Mucosa of stomach (tissue), 1 donor: ENCODE measurements around the gene NOL4L.

Source experiments
- H3K27me3 ChIP-seq: one replicate; pipeline ENCODE4 v1.7.0; 2013; ENCODE audit warnings: mild to moderate bottlenecking, low read length; ENCODE audit not compliant: control insufficient read depth, insufficient read depth
- H3K36me3 ChIP-seq: one replicate; pipeline ENCODE4 v1.7.0; 2013; ENCODE audit warnings: low read length; ENCODE audit not compliant: control insufficient read depth, insufficient read depth
- H3K4me1 ChIP-seq: one replicate; pipeline ENCODE4 v1.7.0; 2013; ENCODE audit warnings: mild to moderate bottlenecking, low read length; ENCODE audit not compliant: control insufficient read depth, insufficient read depth
- H3K4me3 ChIP-seq: one replicate; pipeline ENCODE4 v1.7.0; 2013; ENCODE audit warnings: low read length
- H3K9ac ChIP-seq: one replicate; pipeline ENCODE4 v1.7.0; 2013; ENCODE audit warnings: mild to moderate bottlenecking, low read length, moderate library complexity
- H3K9me3 ChIP-seq: one replicate; pipeline ENCODE4 v1.7.0; 2013; ENCODE audit warnings: mild to moderate bottlenecking, low read length, moderate library complexity; ENCODE audit not compliant: control insufficient read depth
- donor health status: Pancreatic carcinoma.

Gene NOL4L

DNA sequence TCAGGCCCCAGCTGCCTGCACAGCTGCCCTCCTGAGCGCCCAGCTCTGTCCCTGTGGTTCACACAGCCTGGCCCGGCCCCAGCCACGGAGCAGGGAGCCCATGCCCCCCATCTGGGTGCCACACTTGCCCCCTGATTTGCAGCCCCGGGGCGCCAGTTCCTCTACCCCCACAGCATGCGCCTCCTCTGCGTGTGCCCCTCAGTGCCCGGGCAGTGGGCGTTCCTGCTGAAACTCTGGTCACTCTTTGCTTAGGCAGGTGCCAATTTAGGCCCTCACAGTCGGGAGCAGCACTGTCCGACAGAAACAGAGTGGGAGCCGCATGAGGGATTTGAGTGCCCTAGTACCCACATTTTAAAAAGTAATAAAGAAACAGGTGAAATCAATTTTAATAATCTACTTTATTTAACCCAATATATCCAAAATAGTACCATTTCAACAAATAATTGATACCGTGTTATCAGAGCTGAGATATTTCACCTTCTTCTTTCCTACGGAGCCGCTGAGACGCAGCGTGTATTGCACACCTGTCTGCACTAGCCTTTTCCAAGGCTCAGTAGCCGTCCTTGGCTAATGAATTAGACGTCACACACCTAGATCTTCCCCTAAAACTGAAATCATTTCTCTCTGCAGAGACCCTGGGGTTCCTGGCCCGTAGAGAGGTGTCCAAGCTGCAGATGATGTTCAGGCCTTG is 120.6 kb downstream of the NOL4L start:
- no peaks in the 10 kb centered on the region for H3K9me3 ChIP-seq
- no peaks in the 10 kb centered on the region for H3K36me3 ChIP-seq
- peak overlapping the region; percentile 57 for H3K9ac ChIP-seq
- peaks cover 75% of the 10 kb centered on the region for H3K4me1 ChIP-seq
- H3K27me3 ChIP-seq: no peaks in the 10 kb centered on the region
- H3K4me3 ChIP-seq: no peak overlapping the region

- no peaks in the 10 kb centered on the region for H3K36me3 ChIP-seq
- H3K4me1 ChIP-seq: peaks cover 70% of the 10 kb centered on the region
- peak overlapping the region; percentile 57 for H3K9ac ChIP-seq
- no peaks in the 10 kb centered on the region for H3K9me3 ChIP-seq
- peak overlapping the region; percentile 0 for H3K4me3 ChIP-seq
- no peaks in the 10 kb centered on the region for H3K27me3 ChIP-seq
Observed at GRCh38 chr20:32463642-32464400, 121.3 kb downstream of the NOL4L start.

- H3K4me3 ChIP-seq: peak overlapping the region; percentile 0
- H3K36me3 ChIP-seq: no peaks in the 10 kb centered on the region
- peaks cover 62% of the 10 kb centered on the region for H3K4me1 ChIP-seq
- peak overlapping the region; percentile 57 for H3K9ac ChIP-seq
- no peaks in the 10 kb centered on the region for H3K27me3 ChIP-seq
- no peaks in the 10 kb centered on the region for H3K9me3 ChIP-seq
Observed at GRCh38 chr20:32462900-32463641, 122.1 kb downstream of the NOL4L start.

DNA sequence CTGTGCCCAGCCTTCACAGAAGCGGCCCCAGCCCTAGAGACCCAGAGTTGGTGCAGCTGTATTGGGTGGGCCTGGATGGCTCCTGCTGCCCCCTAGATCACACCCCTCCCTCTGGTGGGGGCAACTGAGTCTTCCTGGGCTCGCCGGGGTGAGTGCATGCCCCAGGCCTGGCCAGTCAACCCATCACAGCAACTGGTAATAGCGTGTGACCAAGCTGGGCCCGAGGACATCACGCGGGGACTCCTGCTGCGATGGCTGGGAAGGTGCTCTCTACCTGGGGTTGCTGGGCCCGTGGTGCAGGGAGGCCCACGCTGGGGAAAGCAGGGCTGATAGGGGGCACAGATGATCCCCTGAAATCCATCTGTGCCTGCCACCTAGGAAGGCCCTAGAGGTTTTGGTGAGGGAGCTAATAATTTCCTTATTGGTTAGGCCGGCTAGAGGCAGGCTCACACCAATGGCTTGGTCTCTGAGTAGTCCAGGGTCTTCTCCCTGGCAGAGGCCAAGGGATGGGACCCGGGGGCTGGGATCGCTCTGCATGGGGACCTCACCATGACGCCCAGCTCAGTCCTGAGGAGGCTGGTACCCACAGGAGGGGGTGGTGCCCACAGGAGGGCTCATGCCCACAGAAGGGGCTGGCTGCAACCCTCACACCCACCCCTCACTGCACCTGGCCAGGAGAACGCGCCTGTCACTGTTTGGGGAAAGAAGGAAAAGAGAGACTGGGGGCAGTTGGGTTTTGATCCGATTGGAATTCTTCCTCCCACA is 123.1 kb downstream of the NOL4L start:
- Histone ChIP-seq H3K9me3 (no peaks in the 10 kb centered on the region), H3K36me3 (no peaks in the 10 kb centered on the region), H3K4me1 (peaks cover 59% of the 10 kb centered on the region), H3K27me3 (no peaks in the 10 kb centered on the region), H3K4me3 (no peak overlapping the region), H3K9ac (no peak overlapping the region)

DNA sequence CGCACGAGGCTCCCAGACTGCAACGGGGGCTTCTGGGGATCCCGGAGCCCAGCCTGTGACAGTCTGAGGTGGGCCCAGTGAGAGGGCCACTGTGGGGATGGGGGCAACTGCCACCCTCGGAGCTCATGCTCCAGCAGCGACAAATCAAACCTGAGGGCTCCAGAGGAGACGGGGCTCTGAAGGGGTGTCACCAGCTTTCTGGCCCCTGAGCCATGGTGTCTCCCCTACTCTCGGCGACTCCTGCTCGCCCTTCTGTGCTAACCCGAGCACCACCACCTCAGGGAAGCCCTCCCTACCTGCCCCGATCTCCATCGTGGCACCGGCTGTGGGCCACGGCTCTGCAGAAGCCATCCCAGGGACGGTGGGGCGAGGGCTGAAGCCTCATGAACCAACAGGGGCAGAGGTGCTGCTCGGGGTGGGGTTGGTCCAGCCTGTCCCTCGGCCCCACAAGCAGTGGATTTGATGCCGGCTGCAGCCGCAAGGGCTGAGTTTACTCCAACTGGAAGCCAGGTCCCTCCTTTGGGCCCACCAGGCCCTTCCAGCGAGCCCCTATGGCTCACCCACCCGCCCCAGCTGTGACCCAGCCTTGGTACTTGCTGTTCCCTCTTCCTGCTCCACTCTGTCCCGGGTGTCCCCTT is 124.3 kb downstream of the NOL4L start:
- Histone ChIP-seq H3K9ac (no peak overlapping the region), H3K4me1 (peaks cover 54% of the 10 kb centered on the region), H3K9me3 (no peaks in the 10 kb centered on the region), H3K27me3 (no peaks in the 10 kb centered on the region), H3K4me3 (no peak overlapping the region), H3K36me3 (peaks cover 3% of the 10 kb centered on the region)

DNA sequence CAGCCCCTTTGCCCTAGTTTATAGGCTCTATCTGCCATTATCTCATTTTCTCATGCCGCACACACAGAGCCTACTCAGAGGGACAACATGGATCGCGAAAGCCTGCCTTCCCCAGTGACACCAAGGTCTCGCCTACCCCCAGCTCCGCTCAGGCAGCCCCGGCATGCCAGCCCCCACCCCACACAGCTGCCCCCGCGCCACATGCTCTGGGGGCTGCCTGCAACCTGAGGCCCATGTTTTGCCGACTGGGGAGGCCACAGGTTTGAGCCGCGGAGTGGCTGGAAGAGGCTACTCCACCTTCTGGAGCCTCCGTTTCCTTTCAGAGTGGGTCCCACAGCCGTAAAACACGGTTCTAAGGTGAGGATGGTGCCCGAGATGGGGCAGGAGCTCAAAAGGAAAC is 124.9 kb downstream of the NOL4L start:
- Histone ChIP-seq H3K4me1 (peaks cover 48% of the 10 kb centered on the region), H3K9ac (no peak overlapping the region), H3K9me3 (no peaks in the 10 kb centered on the region), H3K27me3 (no peaks in the 10 kb centered on the region), H3K36me3 (peaks cover 7% of the 10 kb centered on the region), H3K4me3 (no peak overlapping the region)

DNA sequence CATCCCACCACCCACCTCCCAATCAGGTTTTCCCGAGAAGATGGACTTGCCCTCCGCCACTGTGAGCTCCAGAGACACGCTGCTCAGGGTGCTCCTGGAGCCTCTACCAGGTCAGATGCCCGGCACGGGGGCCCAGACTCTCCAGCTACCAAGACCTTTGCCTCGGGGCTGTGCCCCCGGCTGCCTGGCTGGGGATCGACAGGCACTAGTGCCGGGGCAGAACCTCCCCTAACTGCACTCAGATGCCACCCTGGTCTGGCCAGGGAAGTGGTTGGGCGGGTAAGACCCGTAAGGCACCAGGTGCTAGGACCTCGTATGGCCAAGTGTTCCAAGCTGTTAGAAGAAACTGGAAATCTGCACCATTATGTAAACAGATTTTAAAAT is 126.3 kb downstream of the NOL4L start:
- H3K27me3 ChIP-seq: no peaks in the 10 kb centered on the region
- H3K4me1 ChIP-seq: peaks cover 34% of the 10 kb centered on the region
- H3K9me3 ChIP-seq: no peaks in the 10 kb centered on the region
- no peak overlapping the region for H3K4me3 ChIP-seq
- H3K36me3 ChIP-seq: peaks cover 7% of the 10 kb centered on the region
- no peak overlapping the region for H3K9ac ChIP-seq

DNA sequence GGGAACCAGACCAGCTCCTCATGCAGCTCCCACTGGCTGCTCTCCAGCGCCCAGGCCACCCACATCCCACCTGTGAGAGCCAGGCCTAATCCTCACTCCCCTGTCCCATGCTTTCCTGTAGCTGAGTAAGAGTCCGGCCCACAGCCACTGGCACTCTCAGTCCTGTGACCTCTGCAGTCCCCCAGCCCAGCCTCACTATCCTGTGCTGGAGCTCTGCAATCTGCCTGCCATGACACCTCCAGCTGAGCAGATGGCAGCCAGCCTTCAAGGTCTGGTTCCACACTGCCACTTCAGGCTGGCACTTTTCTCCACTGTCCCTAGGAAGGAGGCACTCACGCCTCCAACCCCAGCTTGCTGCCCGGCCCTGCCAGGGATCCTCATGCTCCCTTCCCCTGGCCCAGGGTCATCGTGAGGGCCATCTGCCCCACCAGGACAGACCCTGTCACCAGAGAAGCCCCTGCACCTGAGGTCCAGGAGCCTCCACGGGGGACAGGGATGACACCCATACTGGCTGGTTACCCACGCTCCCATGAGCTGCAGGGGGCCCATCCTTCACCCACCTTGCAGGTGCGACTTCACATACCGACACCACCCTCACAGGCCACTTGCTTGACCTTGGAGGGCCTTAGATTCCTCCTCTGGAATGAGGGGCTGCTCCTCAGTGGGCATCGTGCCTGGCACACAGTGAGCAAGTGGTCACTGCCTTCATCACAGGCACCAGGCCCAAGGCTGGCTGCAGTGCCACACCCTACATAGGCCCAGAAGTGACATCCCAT is 126.9 kb downstream of the NOL4L start:
- no peaks in the 10 kb centered on the region for H3K27me3 ChIP-seq
- no peak overlapping the region for H3K9ac ChIP-seq
- H3K4me1 ChIP-seq: peaks cover 28% of the 10 kb centered on the region
- no peak overlapping the region for H3K4me3 ChIP-seq
- H3K9me3 ChIP-seq: no peaks in the 10 kb centered on the region
- peaks cover 12% of the 10 kb centered on the region for H3K36me3 ChIP-seq

- H3K4me3 ChIP-seq: no peak overlapping the region
- no peaks in the 10 kb centered on the region for H3K27me3 ChIP-seq
- peaks cover 21% of the 10 kb centered on the region for H3K4me1 ChIP-seq
- H3K36me3 ChIP-seq: peaks cover 18% of the 10 kb centered on the region
- H3K9me3 ChIP-seq: no peaks in the 10 kb centered on the region
- no peak overlapping the region for H3K9ac ChIP-seq
Observed at GRCh38 chr20:32457479-32457986, 127.6 kb downstream of the NOL4L start.

DNA sequence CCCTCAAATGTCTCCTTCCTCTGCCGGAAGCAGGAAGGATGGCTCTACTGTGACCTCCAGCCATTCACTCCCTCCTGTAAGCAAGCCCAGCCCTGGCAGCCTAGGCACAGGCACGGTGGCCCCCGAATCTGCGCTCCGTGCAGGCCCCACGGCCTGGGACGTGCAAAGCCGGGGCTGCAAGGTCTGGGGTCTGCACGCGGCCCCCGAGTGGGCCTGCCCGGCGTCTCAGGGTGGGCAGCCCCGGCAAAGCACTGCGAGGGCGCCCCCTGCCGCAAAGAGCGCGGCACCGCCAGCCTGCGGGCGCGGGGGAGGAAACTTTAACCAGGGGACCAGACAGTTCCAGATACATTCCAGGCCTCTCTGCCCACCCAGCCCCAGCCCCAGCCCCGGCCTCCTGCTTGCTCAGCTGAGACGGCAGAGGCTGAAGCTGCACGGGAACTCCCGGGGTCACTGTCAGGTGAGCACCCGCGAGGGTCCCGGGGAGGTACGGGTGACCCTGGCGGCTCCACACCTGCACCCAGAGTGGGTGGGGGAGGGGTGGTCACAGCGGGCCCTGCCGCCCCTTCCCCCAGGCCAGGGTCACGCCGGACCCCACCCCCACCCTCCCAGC is 128.2 kb downstream of the NOL4L start:
- no peaks in the 10 kb centered on the region for H3K9me3 ChIP-seq
- peaks cover 15% of the 10 kb centered on the region for H3K4me1 ChIP-seq
- H3K9ac ChIP-seq: no peak overlapping the region
- H3K4me3 ChIP-seq: no peak overlapping the region
- H3K27me3 ChIP-seq: no peaks in the 10 kb centered on the region
- H3K36me3 ChIP-seq: peaks cover 19% of the 10 kb centered on the region
